DMS79 treated with DMSO at 0.1 percent for 48 hours (cell line): ENCODE results near the gene HSPA1B.
"Not testable (repeated sequence)": the region's sequence is repeated elsewhere in the genome, so short reads cannot be mapped to it uniquely, and the experiment has no call there.

ENCODE experiments used
- DNase-seq: peaks from one replicate; lab custom pipeline; 2025; lab: John Stamatoyannopoulos, UW

HSPA1B gene

GRCh38 chr6:31827286-31828079 is at the start of gene HSPA1B:
Gene HSPA1B (plus strand): TSS chr6:31827738. CDS start chr6:31827951, 213 bp downstream.
- peak; percentile 100 for DNase-seq

- no peak for DNase-seq
Measured at GRCh38 chr6:31778193-31778592, 49.3 kb upstream of the HSPA1B start.

- DNase-seq = no peak
Measured at GRCh38 chr6:31778999-31779885, 48.3 kb upstream of the HSPA1B start.

GRCh38 chr6:31779908-31780307 is 47.6 kb upstream of the HSPA1B start:
- DNase-seq = no peak

- DNase-seq = no peak
Measured at GRCh38 chr6:31780507-31781243, 46.9 kb upstream of the HSPA1B start.

- DNase-seq = no peak
Measured at GRCh38 chr6:31781244-31782125, 46.1 kb upstream of the HSPA1B start.

GRCh38 chr6:31782126-31782855 is 45.2 kb upstream of the HSPA1B start:
- no peak for DNase-seq

GRCh38 chr6:31784098-31784925 is 43.2 kb upstream of the HSPA1B start:
- no peak for DNase-seq

- DNase-seq = no peak
Measured at GRCh38 chr6:31785475-31785874, 42.1 kb upstream of the HSPA1B start.

GRCh38 chr6:31791324-31792089 is 36.0 kb upstream of the HSPA1B start:
- peak; percentile 25 for DNase-seq

GRCh38 chr6:31792090-31792374 is 35.5 kb upstream of the HSPA1B start:
- no peak for DNase-seq

GRCh38 chr6:31792761-31793171 is 34.8 kb upstream of the HSPA1B start:
- DNase-seq = no peak

GRCh38 chr6:31793927-31794245 is 33.7 kb upstream of the HSPA1B start:
- DNase-seq = not testable (repeated sequence)

- DNase-seq = no peak
Measured at GRCh38 chr6:31794294-31794865, 33.2 kb upstream of the HSPA1B start.

- no peak for DNase-seq
Measured at GRCh38 chr6:31794866-31795615, 32.5 kb upstream of the HSPA1B start.

GRCh38 chr6:31795616-31796298 is 31.8 kb upstream of the HSPA1B start, which contains the start of gene VARS1:
Gene VARS1 (minus strand): TSS chr6:31795752. CDS start chr6:31795217, 535 bp downstream.
- peak; percentile 82 for DNase-seq

- no peak for DNase-seq
Measured at GRCh38 chr6:31796993-31797385, 30.5 kb upstream of the HSPA1B start.
